Breast epithelium (tissue), 3 donors: ENCODE results near the gene PARM1.

Experiments
- CTCF ChIP-seq, 3 donors: fragments of 450-650 bp; IDR thresholded peaks; one replicate each; pipeline ENCODE4 v1.5.1; 2016 to 2017; ENCODE audit warnings: antibody characterized with exemption in 3 of 3, mild to moderate bottlenecking in 3 of 3, moderate library complexity in 3 of 3
- POLR2A ChIP-seq: fragments of 450-650 bp; IDR thresholded peaks from one replicate; pipeline ENCODE4 v1.6.1; 2016; ENCODE audit warnings: antibody characterized with exemption, mild to moderate bottlenecking, moderate library complexity
- POLR2AphosphoS5 ChIP-seq, 3 donors: sonication (generic); formaldehyde crosslinking; IDR thresholded peaks; one replicate each; pipeline ENCODE4 v1.6.1; 2017; ENCODE audit warnings: antibody characterized with exemption in 3 of 3

GRCh38 chr4:74942251-74942917, 9.5 kb downstream of the PARM1 start:
- TF ChIP-seq CTCF (IDR thresholded peaks at IDR 0.05) (no peak), POLR2A (no peak), POLR2AphosphoS5 (IDR thresholded peaks at IDR 0.05) (no peak)
